GM21390 (cell line): ENCODE data around the gene NBAS.
"Not testable (repeated sequence)": the region's sequence is repeated elsewhere in the genome, so short reads cannot be mapped to it uniquely, and the experiment has no call there.

Experiments used
- ATAC-seq: cut with Tn5 transposase; IDR thresholded peaks from one replicate; pipeline ENCODE4 v1.9.1; 2021; ENCODE audit not compliant: unreplicated experiment

NBAS gene

DNA sequence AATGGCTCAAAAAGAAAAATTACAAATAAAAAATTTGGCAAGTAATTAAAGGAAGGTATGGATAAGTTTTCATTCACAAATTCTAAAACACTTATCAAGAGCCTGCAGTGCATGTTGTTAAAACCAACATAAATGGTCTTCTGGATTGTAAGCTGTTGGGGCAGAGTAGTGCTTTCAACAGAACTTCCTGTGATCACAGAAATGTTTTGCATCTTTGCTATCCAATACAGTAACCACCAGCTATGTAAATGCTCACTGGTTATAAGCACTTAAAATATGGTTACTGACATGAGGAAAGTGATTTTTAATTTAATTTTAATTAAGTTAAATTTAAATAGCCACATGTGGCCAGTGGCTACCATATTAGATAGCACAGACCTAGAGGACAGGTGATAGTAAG lies 133.1 kb downstream of the NBAS start:
- ATAC-seq: no peak

DNA sequence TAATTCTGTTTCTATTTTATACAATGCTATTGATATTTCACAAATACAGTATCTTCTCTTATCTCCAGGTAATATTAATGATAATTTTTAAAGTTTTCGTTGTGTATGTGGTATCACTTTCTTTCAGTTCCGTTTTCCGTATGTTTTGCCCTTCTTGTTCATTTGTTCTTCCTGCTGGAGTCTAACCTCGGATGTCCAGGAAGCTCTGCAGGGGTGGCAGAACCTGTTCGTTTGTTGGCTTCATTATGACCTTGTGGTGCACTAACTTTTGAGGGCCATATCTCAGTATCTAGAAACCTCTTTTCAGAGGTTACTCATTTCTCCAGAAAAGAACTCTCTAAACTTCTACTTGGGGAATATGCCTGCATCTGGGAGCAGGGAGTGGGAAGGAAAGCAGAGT lies 134.5 kb downstream of the NBAS start:
- ATAC-seq: no peak

DNA sequence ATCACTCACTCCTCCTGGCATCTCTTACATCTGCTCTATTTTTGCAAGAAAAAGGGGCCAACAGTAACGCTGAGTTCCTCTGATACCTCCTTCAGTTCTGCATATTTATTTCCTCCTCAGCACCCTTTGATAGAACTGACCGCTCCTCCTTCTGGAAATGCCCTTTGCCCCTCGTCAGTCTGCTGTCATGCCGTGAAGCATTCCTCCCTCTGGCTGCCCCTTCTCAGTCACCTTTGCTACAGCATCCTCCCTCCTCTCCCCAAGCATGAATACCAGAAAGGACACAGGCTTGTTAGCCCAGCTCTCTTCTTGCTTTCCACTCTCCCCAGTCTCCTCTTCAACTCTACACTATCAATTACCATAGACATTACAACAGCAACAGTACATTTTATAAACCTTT lies 135.4 kb downstream of the NBAS start:
- no peak for ATAC-seq

DNA sequence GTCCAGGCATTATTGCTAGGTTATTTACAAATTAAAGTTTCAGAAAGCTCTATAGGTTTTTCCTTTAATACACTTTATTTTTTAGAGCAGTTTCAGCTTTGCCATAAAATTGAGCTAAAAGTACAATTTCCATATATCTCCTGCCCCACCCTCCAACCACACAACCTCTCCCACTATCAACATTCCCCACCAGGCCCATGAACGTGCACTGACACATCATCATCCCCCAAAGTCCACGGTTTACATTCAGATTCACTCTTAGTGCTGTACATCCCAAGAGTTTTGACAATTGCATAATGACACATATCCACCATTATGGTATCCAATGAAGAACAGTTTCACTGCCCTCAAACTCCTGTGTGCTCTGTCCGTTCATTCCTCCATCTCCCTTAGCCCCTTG lies 139.4 kb downstream of the NBAS start:
- no peak for ATAC-seq

DNA sequence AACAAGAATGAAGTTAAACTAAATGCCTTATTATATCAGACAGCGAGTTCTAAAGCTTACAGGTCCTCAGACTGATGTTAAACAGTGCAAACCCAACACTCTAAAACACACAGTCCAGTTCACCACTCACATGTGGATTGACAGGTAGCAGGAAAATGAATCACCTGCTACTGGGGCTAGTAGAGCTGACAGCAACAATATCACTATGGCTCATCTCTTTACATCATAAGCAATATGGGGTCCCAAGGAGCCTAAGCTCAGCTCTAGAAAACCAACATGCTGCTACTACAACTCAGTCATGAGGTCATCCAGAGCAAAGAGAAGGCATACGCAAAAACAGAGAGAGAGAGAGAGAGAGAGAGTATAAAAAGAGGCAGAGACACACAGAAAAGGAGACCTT lies 145.4 kb downstream of the NBAS start:
- no peak for ATAC-seq

DNA sequence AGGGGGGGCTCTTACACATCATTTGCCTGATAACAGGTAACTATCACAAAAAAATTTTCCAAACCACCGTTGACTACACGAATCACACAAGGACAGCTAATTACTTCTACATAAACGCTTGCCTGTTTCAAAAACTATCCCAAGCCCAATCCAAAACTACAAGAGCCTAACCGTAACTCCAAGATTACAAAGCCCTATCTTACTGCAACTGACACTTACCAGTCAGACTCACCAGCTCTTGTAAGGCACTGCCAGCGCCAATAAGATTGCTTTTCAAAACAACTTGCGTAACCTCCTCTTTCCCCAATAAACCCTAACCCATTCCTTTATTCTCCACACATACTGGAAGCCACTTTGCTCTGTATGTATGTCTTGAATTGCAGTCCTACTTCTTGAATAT lies 148.4 kb downstream of the NBAS start:
- no peak for ATAC-seq

DNA sequence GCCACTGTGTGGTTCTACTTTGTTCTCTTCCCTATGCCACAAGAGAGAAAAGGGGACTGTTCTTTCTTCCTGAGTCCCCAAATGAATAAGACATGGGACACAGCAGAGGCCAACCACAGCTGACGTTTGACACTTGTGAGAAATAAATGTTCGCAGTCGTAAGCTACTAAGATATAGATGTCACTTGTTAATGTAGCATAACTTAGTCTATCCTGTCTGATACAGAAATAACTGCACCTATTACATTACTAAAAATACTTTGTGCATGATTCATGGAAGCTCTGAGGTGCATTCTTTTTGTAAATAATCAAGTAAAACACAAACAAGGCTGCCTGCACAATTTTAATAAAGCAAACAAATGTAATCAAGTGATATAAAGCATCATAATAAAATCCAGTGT lies 148.8 kb downstream of the NBAS start:
- ATAC-seq: no peak

DNA sequence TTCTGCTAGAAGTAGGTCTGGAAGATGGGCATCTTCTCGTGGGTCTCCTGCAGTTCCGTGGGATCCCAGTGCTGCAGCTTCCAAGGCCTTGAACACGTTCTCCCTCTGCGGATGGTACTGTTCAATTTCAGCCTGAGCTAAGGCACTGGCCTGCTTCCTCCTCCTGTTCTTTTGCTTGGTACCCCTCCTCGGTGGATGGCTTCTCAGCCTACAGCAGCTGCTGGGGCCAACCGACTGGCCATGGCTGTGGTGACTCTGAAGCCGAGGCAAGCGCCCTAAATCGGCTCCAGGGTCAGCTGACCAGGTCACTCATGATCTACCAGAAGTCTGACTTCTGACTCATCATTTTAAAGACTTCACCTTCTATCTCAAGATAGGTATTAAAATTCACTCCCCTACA lies 150.2 kb downstream of the NBAS start:
- no peak for ATAC-seq

DNA sequence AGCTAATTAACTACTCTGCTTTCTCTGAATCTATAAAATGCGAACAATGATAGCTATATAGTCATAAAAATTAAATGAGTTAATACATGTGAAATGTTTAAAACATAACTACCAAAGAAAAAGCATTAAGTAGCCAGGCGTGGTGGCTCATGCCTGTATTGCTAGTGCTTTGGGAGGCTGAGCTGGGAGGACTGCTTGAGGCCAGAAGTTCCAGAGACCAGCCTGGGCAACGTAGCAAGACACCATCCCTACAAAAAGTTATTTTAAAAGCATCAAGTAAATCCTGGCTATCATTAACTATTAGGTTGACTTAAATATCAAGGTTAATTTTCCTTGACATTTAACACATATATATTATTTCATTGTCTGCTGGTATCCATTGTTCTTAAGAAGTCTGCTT lies 152.4 kb downstream of the NBAS start:
- no peak for ATAC-seq

DNA sequence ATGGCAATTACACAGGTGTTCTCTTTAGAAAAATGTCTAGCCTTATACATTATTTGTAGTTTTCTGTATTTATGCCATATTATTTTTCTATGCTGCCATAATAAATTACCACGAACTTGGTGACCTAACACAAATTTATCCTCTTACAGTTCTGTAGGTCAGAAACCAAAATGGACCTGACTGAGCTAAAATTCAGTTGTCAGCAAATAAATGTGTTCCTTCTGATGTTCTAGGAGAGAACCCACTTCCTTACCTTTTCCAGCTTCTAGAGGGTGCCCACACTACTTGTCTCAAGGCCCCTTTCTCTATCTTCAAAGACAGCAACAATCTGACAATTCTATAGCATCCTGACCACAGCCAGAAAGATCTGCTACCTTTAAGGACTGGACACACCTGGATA lies 153.5 kb downstream of the NBAS start:
- no peak for ATAC-seq

DNA sequence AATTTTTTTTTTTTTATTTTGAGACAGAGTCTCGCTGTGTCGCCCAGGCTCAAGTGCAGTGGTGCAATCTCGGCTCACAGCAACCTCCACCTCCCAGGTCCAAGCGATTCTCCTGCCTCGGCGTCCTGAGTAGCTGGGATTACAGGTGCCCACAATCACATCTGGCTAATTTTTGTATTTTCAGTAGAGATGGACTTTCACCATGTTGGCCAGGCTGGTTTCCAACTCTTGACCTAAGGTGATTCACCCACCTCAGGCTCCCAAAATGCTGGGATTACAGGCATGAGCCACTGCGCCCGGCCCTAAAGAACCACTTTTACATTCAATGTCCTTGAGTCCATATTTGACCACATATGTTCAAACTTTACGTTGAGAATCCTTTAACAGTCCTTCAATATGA lies 156.6 kb downstream of the NBAS start:
- not testable (repeated sequence) for ATAC-seq

DNA sequence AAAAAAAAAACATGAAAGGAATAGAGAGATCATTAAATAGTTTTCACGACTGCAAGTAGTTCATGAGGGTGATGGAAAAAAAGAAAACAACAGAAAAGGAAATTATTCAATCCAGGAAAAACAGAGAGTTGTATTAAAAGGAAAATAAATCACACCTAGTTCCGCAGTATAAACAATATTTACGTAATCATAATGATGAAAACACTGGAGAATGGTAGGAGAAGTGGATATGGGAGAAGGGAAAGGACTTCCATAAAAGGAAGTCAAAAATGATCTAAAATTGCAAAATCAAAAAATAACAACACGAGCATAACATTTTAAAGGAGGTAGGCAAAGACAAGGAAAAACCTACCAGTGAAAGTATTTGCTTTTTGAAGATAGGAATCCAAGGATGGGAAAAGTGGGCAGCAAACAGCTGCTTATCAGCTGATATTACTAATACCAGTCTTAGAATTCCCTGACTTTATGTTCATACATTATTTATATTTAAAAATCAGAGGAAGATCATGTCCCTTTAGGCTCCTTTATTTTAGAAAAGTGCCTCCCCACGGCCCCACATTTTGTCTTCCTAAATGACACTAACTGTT lies 160.8 kb downstream of the NBAS start:
- ATAC-seq: no peak

DNA sequence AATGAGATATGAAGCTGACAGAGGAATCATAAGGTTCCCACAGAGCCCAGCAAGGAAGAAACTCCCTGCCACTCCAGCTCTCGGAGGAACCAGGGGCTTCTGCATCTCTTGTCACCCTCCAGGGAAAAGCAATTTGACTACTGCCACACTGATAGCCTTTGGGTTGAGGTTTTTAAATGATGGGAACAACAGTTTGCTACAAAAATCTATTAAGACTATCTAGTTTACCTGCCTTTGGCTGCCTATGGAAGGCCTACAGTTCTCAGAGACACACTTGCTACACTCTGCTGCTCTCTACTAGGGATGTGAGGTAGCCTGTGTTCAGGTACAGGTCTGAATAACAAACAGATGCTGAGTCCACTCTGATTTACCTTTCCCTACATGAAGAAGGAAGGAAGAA lies 161.9 kb downstream of the NBAS start:
- no peak for ATAC-seq

DNA sequence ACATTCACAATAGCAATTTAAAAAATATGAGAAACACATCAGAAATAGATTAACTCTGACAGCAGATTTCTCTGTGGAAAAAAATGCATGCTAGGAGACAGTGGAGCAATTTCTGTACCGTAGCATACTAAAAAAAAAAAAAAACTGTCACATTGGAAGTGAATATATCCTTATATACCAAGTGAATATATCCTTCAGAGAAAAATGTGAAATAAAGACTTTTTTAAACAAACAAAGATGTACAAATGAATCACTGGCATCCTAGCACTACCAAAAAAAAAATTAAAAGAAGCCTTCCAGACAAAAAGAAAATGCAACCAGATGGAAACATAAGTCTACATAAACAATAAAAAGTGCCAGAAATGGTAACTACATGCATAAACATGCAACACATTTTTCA lies 169.4 kb downstream of the NBAS start:
- no peak for ATAC-seq

DNA sequence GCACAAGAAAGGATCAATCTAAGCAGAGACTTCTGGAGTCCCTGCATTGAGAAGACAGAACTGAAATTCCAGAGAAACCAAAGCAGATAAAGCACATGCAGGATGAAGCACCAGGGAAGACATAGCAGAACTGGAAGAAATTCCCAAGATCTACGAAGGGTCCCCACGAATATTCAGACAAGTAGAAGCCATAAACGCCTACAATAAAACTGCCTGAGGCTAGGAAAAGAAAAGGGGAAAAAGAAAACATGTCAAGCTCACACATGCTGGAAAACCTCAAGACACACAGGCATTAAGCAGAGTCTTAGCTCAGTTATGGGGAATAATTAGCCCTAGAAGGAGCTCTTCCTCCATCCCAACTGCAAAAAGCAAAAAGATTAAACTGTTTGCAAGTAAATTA lies 171.2 kb downstream of the NBAS start:
- no peak for ATAC-seq

DNA sequence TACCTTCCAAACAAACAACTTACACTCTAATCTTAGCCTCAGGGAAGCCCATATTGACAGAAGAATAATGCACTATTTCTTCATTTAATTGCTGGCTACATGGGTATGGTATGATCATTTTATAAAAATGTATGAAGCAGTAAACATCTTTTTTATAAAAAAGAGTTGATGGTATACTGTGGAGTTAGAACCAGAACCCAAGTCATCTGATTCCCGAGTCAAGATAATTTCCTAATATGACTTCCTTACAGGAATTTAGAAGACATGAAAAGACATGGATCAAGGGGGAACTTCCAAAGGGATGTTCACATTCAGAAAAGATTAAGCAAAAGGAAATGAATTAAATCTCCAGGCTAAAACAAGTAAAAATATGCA lies 171.8 kb downstream of the NBAS start:
- no peak for ATAC-seq

DNA sequence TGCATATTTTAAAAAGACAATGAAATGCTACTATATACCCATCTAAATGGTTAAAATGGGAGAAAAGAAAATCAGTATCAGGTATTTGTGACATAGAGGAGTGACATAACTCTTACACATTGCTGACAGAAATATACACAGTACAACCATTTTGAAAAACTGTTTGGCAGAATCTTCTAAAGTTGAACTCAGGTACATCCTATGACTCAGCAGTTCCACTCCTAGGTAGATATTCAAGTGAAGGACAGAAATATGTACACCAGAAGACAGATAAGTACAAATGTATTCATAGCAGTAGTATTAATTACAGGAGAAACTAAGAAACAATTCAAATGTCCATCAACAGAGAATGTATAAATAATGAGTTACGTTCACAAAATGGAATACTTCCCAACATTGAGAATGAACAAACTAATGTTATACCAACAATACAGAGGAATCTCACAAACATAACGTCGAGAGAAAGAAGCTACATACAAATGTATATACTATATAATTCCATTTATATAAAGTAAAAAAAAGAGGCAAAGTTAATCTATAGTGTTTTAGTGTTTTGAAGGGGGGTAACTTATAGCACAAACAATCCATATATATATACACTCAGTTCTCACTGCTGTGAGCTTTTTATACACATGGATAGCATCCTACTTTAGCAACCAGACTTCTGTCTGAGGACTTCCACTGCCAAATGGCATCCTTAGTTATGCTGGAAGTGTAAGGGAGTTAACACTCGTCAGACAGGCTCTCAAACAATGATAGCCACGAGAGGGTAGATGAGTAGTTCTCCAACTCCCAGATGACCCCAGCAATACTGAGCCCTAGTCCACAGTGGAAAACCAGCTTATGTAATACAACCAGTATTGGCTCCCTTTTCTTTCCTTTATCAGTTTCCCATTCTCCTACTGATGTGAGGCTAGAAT lies 172.5 kb downstream of the NBAS start:
- ATAC-seq: no peak

DNA sequence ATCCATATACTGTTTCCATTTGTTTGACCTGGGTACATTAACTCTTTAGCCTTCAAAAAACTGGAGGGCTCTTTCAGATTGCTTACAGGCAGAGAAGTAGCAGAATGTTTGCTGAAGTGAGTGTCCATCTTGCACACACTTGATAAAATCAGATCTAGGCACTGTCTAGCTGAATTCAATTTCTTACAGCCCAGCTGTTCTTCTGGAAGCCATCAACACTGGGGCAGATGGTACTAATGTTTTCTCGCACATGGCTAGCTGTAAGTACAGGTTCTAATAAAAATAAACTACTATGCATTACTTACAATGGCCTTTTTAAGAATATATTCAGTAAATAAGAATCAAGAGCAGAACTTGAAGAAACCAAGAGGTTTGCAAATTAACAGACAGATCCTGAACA lies 175.9 kb downstream of the NBAS start:
- no peak for ATAC-seq

DNA sequence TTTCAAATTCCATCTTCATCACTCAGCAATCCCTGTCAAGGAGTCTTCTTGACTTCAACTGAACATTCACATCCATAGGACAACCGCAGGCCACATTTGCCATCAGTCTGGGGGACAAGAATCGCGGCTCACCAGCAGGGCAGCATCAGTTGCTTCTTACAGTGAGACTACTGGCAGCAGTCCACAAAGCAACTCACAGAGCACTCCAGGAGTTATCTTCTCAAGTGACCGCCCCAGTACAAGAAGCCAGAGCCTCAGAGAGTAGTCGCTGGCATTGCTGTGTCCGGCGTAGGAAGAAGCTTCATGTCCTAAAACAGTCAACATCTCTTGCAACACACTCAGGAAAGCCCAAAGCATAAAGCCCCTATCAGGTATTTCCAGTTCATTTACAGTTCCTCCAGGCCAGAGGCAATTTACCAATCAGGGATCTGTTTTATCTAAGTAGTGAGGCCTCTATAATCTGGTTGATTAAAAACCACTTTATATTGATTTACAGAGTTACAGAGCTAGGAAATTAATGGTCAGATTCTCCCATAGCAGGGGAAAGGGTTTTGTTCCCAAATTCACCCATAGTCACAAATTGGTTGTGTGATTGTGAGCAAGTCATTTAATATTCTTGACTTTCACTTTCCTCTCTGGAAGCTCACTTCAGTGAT lies 177.3 kb downstream of the NBAS start:
- ATAC-seq: no peak

DNA sequence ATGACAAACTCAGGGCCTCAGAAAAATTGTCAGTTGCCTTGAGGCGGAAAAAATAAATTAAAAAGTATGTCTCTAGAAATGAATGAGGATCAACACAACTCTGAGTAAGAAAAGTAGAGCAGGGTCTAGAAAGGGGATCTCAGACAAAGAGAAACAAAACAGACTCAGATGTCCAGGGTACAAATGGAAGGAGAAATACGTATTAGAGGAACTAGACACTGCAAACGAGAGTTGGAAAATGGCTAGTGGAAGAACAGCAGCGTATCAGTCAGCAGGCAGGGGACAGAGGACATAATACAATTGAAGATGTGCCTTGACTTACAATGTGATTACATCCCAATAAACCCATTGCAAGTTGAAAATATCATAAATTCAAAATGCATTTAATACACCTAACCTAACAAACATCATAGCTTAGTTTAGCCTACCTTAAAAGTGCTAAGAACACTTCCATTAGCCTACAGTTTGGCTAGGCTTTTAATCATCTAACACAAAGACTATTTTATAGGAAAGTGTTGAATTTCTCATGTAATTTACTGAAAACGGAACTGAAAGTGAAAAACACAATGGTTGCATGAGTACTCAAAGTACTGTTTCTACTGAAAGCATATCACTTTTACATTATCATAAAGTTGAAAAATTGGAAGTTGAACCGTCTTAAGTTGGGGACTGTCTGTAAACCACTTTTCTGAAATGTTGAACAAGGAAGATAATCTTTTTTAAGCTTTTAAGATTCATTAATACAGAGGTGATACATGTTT lies 182.8 kb downstream of the NBAS start:
- peak; percentile 89 for ATAC-seq

DNA sequence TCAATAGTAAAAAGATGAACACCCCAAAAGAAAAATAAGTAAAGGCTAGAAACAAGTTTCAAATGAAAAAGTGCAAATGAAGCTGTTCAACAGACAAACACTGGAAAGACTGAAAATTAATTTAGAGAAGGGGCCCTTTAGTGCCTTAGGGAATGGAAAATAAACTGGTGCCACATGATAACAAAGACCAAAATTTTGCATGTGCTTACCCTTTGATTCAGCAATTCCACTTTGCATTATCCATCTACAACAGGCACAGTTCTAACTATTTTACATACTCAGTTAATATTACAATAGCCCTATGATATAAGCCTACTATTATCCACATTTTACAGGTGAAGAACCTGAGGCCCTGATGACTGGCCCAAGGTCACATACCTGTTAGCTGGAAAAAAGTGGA lies 183.9 kb downstream of the NBAS start:
- ATAC-seq: no peak

DNA sequence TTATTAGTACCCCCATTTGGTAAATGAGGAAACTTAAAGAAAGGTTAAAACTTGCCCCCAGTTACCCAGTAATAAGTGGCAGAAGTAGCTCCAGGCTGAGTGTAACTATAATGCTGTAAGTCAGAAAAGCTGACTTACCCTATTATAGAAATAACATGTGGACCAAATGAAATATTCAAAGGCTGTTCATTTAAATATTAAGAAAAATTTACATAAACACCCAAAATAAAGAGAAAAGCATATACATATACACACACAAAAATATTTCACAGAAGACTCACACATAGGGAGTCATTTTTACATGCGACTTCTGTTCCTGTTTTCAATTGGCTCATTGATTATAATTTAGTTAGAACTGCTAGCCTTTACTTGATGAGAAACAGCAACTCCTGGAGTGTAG lies 189.1 kb downstream of the NBAS start:
- no peak for ATAC-seq
